ENCODE data around the gene TRIM71.

DNA sequence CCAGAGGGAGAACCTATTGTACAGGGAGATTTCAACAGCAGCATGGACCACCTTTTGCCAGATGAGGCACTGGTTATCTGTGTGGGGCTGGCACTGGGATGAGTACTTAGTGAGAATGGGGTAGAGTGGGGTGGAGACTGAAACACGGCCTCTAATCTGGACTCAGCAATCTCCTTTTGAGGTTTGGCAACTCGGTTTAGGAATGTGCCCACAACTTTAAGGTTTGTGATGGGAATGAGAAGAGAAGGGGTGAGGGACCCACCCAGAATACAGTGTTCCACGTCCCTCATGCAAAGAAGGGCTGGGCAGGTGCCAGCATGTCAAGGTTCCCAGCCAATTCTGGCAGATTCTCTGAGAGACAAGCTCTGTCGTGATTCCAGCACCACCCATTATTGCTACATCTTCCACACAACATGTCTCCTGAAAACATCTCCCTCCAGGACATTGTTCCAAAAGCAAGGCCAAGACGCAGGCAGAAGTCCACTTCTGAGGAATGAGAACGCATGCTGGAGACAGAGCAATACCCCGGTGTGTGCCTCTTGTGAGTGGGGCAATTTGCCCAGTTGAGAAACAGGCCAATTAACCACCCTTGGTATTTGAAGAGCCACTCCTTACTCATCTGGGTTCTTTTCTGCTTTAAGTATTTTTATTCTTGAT is 96.1 kb downstream of the TRIM71 start:
- TF ChIP-seq, protein P1, sequence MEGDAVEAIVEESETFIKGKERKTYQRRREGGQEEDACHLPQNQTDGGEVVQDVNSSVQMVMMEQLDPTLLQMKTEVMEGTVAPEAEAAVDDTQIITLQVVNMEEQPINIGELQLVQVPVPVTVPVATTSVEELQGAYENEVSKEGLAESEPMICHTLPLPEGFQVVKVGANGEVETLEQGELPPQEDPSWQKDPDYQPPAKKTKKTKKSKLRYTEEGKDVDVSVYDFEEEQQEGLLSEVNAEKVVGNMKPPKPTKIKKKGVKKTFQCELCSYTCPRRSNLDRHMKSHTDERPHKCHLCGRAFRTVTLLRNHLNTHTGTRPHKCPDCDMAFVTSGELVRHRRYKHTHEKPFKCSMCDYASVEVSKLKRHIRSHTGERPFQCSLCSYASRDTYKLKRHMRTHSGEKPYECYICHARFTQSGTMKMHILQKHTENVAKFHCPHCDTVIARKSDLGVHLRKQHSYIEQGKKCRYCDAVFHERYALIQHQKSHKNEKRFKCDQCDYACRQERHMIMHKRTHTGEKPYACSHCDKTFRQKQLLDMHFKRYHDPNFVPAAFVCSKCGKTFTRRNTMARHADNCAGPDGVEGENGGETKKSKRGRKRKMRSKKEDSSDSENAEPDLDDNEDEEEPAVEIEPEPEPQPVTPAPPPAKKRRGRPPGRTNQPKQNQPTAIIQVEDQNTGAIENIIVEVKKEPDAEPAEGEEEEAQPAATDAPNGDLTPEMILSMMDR (conservative IDR thresholded peaks at IDR 0.05; ENCODE audit: low read length) = no peak
- TF ChIP-seq EZH2phosphoT487 (IDR thresholded peaks at IDR 0.05; ENCODE audit: borderline replicate concordance) = no peak
